Ishikawa (cell line): ENCODE data around the gene TSPAN11.

ENCODE experiments used
- CEBPB ChIP-seq: IDR thresholded peaks from 2 replicates; pipeline ENCODE4 v1.6.1; 2012
- CREB1 ChIP-seq: IDR thresholded peaks from 2 replicates; pipeline ENCODE4 v1.6.1; 2012; ENCODE audit warnings: low read depth
- EGR1 ChIP-seq: IDR thresholded peaks from 2 replicates; pipeline ENCODE4 v1.6.1; 2012
- EP300 ChIP-seq: IDR thresholded peaks from 2 replicates; pipeline ENCODE4 v1.6.1; 2012; ENCODE audit warnings: borderline replicate concordance
- FOXM1 ChIP-seq: IDR thresholded peaks from 2 replicates; pipeline ENCODE4 v1.6.1; 2012; ENCODE audit warnings: low read depth, borderline replicate concordance
- MAX ChIP-seq: IDR thresholded peaks from 2 replicates; pipeline ENCODE4 v1.6.1; 2012
- NFIC ChIP-seq: IDR thresholded peaks from 2 replicates; pipeline ENCODE4 v1.6.1; 2012
- RAD21 ChIP-seq: IDR thresholded peaks from 2 replicates; pipeline ENCODE4 v1.6.1; 2012; ENCODE audit warnings: low read depth
- TAF1 ChIP-seq: IDR thresholded peaks from 2 replicates; pipeline ENCODE4 v1.6.1; 2012; ENCODE audit warnings: low read depth, mild to moderate bottlenecking
- TCF12 ChIP-seq: IDR thresholded peaks from 2 replicates; pipeline ENCODE4 v1.6.1; 2012; ENCODE audit warnings: low read depth
- TEAD4 ChIP-seq: IDR thresholded peaks from 2 replicates; pipeline ENCODE4 v1.6.1; 2012
- USF1 ChIP-seq: IDR thresholded peaks from 2 replicates; pipeline ENCODE4 v1.6.1; 2012
- YY1 ChIP-seq: IDR thresholded peaks from 2 replicates; pipeline ENCODE4 v1.6.1; 2012; ENCODE audit warnings: low read depth
- ZBTB7A ChIP-seq: IDR thresholded peaks from 2 replicates; pipeline ENCODE4 v1.6.1; 2012; ENCODE audit warnings: low read depth
- TF ChIP-seq, protein P1 (sequence below): IDR thresholded peaks from 2 replicates; pipeline ENCODE4 v1.6.1; 2012; ENCODE audit warnings: low read depth, mild to moderate bottlenecking

Gene TSPAN11

GRCh38 chr12:31031951-31032335, 105.4 kb downstream of the TSPAN11 start:
- TF ChIP-seq TAF1 (no peak), EP300 (no peak), USF1 (no peak), YY1 (no peak), CEBPB (no peak), RAD21 (no peak), TEAD4 (no peak), NFIC (no peak), ZBTB7A (no peak), EGR1 (no peak), FOXM1 (no peak), MAX (no peak), TCF12 (no peak), CREB1 (no peak)

GRCh38 chr12:31033146-31033545, 106.6 kb downstream of the TSPAN11 start:
- TF ChIP-seq ZBTB7A = no peak
- TF ChIP-seq, protein P1, sequence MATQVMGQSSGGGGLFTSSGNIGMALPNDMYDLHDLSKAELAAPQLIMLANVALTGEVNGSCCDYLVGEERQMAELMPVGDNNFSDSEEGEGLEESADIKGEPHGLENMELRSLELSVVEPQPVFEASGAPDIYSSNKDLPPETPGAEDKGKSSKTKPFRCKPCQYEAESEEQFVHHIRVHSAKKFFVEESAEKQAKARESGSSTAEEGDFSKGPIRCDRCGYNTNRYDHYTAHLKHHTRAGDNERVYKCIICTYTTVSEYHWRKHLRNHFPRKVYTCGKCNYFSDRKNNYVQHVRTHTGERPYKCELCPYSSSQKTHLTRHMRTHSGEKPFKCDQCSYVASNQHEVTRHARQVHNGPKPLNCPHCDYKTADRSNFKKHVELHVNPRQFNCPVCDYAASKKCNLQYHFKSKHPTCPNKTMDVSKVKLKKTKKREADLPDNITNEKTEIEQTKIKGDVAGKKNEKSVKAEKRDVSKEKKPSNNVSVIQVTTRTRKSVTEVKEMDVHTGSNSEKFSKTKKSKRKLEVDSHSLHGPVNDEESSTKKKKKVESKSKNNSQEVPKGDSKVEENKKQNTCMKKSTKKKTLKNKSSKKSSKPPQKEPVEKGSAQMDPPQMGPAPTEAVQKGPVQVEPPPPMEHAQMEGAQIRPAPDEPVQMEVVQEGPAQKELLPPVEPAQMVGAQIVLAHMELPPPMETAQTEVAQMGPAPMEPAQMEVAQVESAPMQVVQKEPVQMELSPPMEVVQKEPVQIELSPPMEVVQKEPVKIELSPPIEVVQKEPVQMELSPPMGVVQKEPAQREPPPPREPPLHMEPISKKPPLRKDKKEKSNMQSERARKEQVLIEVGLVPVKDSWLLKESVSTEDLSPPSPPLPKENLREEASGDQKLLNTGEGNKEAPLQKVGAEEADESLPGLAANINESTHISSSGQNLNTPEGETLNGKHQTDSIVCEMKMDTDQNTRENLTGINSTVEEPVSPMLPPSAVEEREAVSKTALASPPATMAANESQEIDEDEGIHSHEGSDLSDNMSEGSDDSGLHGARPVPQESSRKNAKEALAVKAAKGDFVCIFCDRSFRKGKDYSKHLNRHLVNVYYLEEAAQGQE = no peak
- no peak for TF ChIP-seq TCF12
- TF ChIP-seq TAF1 = no peak
- no peak for TF ChIP-seq YY1
- no peak for TF ChIP-seq CEBPB
- no peak for TF ChIP-seq NFIC
- TF ChIP-seq FOXM1 = no peak
- TF ChIP-seq EP300 = no peak
- TF ChIP-seq MAX = no peak
- TF ChIP-seq TEAD4 = no peak
- TF ChIP-seq EGR1 = no peak
- no peak for TF ChIP-seq CREB1
- no peak for TF ChIP-seq RAD21
- TF ChIP-seq USF1 = no peak

DNA sequence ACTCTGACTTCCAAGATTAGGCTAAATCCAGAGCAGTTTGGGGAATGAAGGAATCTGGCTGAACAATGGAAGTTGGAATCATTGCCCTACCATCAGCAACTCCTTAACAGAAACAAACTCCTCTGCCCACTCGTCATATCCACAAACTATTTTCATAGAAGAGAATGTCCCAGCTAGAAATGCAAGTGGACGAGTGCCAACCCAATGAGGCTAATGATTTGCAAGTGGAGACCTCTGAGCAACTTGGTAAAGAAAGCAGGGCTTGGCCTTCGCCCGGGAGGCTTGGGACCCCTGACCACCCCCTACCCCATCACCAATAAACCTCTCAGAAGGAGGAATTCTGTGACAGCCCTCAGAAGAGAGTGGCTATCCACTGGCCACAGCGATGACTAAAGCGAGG, 107.1 kb downstream of the TSPAN11 start:
- TF ChIP-seq YY1 (no peak), TCF12 (no peak), EGR1 (no peak), FOXM1 (no peak), TEAD4 (no peak), NFIC (no peak), USF1 (no peak), EP300 (no peak), CEBPB (no peak), CREB1 (no peak), ZBTB7A (no peak), MAX (no peak)
- TF ChIP-seq, protein P1 = no peak

DNA sequence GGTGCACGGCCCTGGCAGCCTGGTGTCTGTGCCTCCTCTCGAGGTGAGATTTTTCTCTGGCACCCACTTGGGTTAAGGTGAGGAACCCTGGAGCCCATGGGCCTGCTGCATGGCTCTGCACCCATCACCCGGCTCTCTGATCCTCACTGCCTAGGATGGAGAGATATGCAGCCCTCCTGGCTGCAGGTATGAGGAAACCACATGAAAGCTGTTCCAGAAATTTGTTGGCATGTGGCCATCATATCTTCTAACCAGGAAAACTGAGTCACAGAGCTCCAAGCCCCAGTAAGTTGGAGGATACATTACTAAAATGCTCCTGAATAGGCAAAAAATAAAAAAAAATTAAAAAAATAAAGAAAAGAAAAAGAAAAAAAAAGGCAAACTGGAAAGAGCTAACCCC, 107.8 kb downstream of the TSPAN11 start:
- no peak for TF ChIP-seq NFIC
- TF ChIP-seq, protein P1 = no peak
- TF ChIP-seq TCF12 = no peak
- no peak for TF ChIP-seq EP300
- no peak for TF ChIP-seq CEBPB
- TF ChIP-seq YY1 = no peak
- TF ChIP-seq MAX = no peak
- no peak for TF ChIP-seq EGR1
- no peak for TF ChIP-seq TAF1
- no peak for TF ChIP-seq RAD21
- no peak for TF ChIP-seq TEAD4
- TF ChIP-seq USF1 = no peak
- no peak for TF ChIP-seq FOXM1
- TF ChIP-seq ZBTB7A = no peak
- no peak for TF ChIP-seq CREB1
